ENCODE measurements around the gene PSD2.
"Not testable (repeated sequence)": the region's sequence is repeated elsewhere in the genome, so short reads cannot be mapped to it uniquely, and the experiment has no call there.

PSD2 gene

GRCh38 chr5:139789116-139789844 lies 6.3 kb upstream of the PSD2 start:
- peaks cover 0 to 4% (median 0%) of the 10 kb centered on the region in 5 donors for H3K27me3 ChIP-seq (ENCODE audit: control insufficient read depth in 5 of 5, insufficient read depth in 4 of 5, low read length in 5 of 5)
- H3K36me3 ChIP-seq (ENCODE audit: control insufficient read depth in 5 of 5, insufficient read depth in 5 of 5, low read length in 5 of 5), result no peaks in the 10 kb centered on the region
- H3K27ac ChIP-seq (ENCODE audit: low read depth, low read length), result peak overlapping the region; percentile 37
- H3K4me1 ChIP-seq (ENCODE audit: control insufficient read depth in 5 of 5, insufficient read depth in 5 of 5, low read length in 5 of 5), result peaks cover 2 to 19% (median 11%) of the 10 kb centered on the region in 5 donors
- no peaks in the 10 kb centered on the region for H3K9me3 ChIP-seq (ENCODE audit: control insufficient read depth in 5 of 5, low read length in 5 of 5)
- peak overlapping the region in 1 of 5 donors; percentile 83 for H3K9ac ChIP-seq (ENCODE audit: low read length in 5 of 5)
- no peak overlapping the region for H3K4me3 ChIP-seq (ENCODE audit: low read depth in 1 of 5, low read length in 5 of 5)

GRCh38 chr5:139789845-139790189 lies 5.8 kb upstream of the PSD2 start:
- no peaks in the 10 kb centered on the region for H3K36me3 ChIP-seq (ENCODE audit: control insufficient read depth in 5 of 5, insufficient read depth in 5 of 5, low read length in 5 of 5)
- no peak overlapping the region for H3K4me3 ChIP-seq (ENCODE audit: low read depth in 1 of 5, low read length in 5 of 5)
- peaks cover 0 to 10% (median 2%) of the 10 kb centered on the region in 5 donors for H3K27me3 ChIP-seq (ENCODE audit: control insufficient read depth in 5 of 5, insufficient read depth in 4 of 5, low read length in 5 of 5)
- no peaks in the 10 kb centered on the region for H3K9me3 ChIP-seq (ENCODE audit: control insufficient read depth in 5 of 5, low read length in 5 of 5)
- H3K27ac ChIP-seq (ENCODE audit: low read depth, low read length), result no peak overlapping the region
- H3K4me1 ChIP-seq (ENCODE audit: control insufficient read depth in 5 of 5, insufficient read depth in 5 of 5, low read length in 5 of 5), result peaks cover 2 to 19% (median 11%) of the 10 kb centered on the region in 5 donors
- H3K9ac ChIP-seq (ENCODE audit: low read length in 5 of 5), result no peak overlapping the region

GRCh38 chr5:139792218-139792617 lies 3.4 kb upstream of the PSD2 start:
- Histone ChIP-seq H3K27me3 (ENCODE audit: control insufficient read depth in 5 of 5, insufficient read depth in 4 of 5, low read length in 5 of 5) (peaks cover 11 to 28% (median 21%) of the 10 kb centered on the region in 5 donors), H3K9ac (ENCODE audit: low read length in 5 of 5) (no peak overlapping the region), H3K4me3 (ENCODE audit: low read depth in 1 of 5, low read length in 5 of 5) (no peak overlapping the region), H3K4me1 (ENCODE audit: control insufficient read depth in 5 of 5, insufficient read depth in 5 of 5, low read length in 5 of 5) (peaks cover 1 to 25% (median 14%) of the 10 kb centered on the region in 5 donors), H3K27ac (ENCODE audit: low read depth, low read length) (no peak overlapping the region), H3K36me3 (ENCODE audit: control insufficient read depth in 5 of 5, insufficient read depth in 5 of 5, low read length in 5 of 5) (no peaks in the 10 kb centered on the region), H3K9me3 (ENCODE audit: control insufficient read depth in 5 of 5, low read length in 5 of 5) (no peaks in the 10 kb centered on the region)

GRCh38 chr5:139792655-139793054 lies 3.0 kb upstream of the PSD2 start:
- H3K9me3 ChIP-seq (ENCODE audit: control insufficient read depth in 5 of 5, low read length in 5 of 5); H3K36me3 ChIP-seq (ENCODE audit: control insufficient read depth in 5 of 5, insufficient read depth in 5 of 5, low read length in 5 of 5); H3K9ac ChIP-seq (ENCODE audit: low read length in 5 of 5); H3K27ac ChIP-seq (ENCODE audit: low read depth, low read length); H3K4me3 ChIP-seq (ENCODE audit: low read depth in 1 of 5, low read length in 5 of 5): not testable (repeated sequence)
- H3K4me1 ChIP-seq (ENCODE audit: control insufficient read depth in 5 of 5, insufficient read depth in 5 of 5, low read length in 5 of 5), result peaks cover 0 to 23% (median 11%) of the 10 kb centered on the region in 5 donors
- H3K27me3 ChIP-seq (ENCODE audit: control insufficient read depth in 5 of 5, insufficient read depth in 4 of 5, low read length in 5 of 5), result peaks cover 15 to 33% (median 25%) of the 10 kb centered on the region in 5 donors

- H3K9ac ChIP-seq (ENCODE audit: low read length in 5 of 5), result no peak overlapping the region
- no peaks in the 10 kb centered on the region for H3K9me3 ChIP-seq (ENCODE audit: control insufficient read depth in 5 of 5, low read length in 5 of 5)
- H3K27ac ChIP-seq (ENCODE audit: low read depth, low read length), result no peak overlapping the region
- peaks cover 0 to 9% (median 4%) of the 10 kb centered on the region in 5 donors for H3K4me1 ChIP-seq (ENCODE audit: control insufficient read depth in 5 of 5, insufficient read depth in 5 of 5, low read length in 5 of 5)
- H3K27me3 ChIP-seq (ENCODE audit: control insufficient read depth in 5 of 5, insufficient read depth in 4 of 5, low read length in 5 of 5), result peaks cover 27 to 43% (median 36%) of the 10 kb centered on the region in 5 donors
- H3K4me3 ChIP-seq (ENCODE audit: low read depth in 1 of 5, low read length in 5 of 5), result no peak overlapping the region
- no peaks in the 10 kb centered on the region for H3K36me3 ChIP-seq (ENCODE audit: control insufficient read depth in 5 of 5, insufficient read depth in 5 of 5, low read length in 5 of 5)
These were observed 1.4 kb upstream of the PSD2 start for GRCh38 chr5:139794067-139794846.

GRCh38 chr5:139796061-139796806 lies 626 bp downstream of the PSD2 start:
- H3K27me3 ChIP-seq (ENCODE audit: control insufficient read depth in 5 of 5, insufficient read depth in 4 of 5, low read length in 5 of 5), result peaks cover 37 to 55% (median 49%) of the 10 kb centered on the region in 5 donors
- H3K27ac ChIP-seq (ENCODE audit: low read depth, low read length), result no peak overlapping the region
- H3K9me3 ChIP-seq (ENCODE audit: control insufficient read depth in 5 of 5, low read length in 5 of 5), result no peaks in the 10 kb centered on the region
- H3K9ac ChIP-seq (ENCODE audit: low read length in 5 of 5), result no peak overlapping the region
- H3K4me1 ChIP-seq (ENCODE audit: control insufficient read depth in 5 of 5, insufficient read depth in 5 of 5, low read length in 5 of 5), result peaks cover 0 to 9% (median 4%) of the 10 kb centered on the region in 5 donors
- H3K36me3 ChIP-seq (ENCODE audit: control insufficient read depth in 5 of 5, insufficient read depth in 5 of 5, low read length in 5 of 5), result no peaks in the 10 kb centered on the region
- no peak overlapping the region for H3K4me3 ChIP-seq (ENCODE audit: low read depth in 1 of 5, low read length in 5 of 5)

GRCh38 chr5:139797335-139797734 lies 1.7 kb downstream of the PSD2 start:
- Histone ChIP-seq H3K27me3 (ENCODE audit: control insufficient read depth in 5 of 5, insufficient read depth in 4 of 5, low read length in 5 of 5) (peaks cover 40 to 61% (median 53%) of the 10 kb centered on the region in 5 donors), H3K9ac (ENCODE audit: low read length in 5 of 5) (no peak overlapping the region)

GRCh38 chr5:139797856-139798510 lies 2.4 kb downstream of the PSD2 start:
- Histone ChIP-seq H3K27me3 (ENCODE audit: control insufficient read depth in 5 of 5, insufficient read depth in 4 of 5, low read length in 5 of 5) (peaks cover 40 to 68% (median 57%) of the 10 kb centered on the region in 5 donors), H3K9ac (ENCODE audit: low read length in 5 of 5) (no peak overlapping the region), H3K36me3 (ENCODE audit: control insufficient read depth in 5 of 5, insufficient read depth in 5 of 5, low read length in 5 of 5) (no peaks in the 10 kb centered on the region), H3K4me1 (ENCODE audit: control insufficient read depth in 5 of 5, insufficient read depth in 5 of 5, low read length in 5 of 5) (peaks cover 0 to 9% (median 4%) of the 10 kb centered on the region in 5 donors), H3K4me3 (ENCODE audit: low read depth in 1 of 5, low read length in 5 of 5) (no peak overlapping the region), H3K9me3 (ENCODE audit: control insufficient read depth in 5 of 5, low read length in 5 of 5) (no peaks in the 10 kb centered on the region), H3K27ac (ENCODE audit: low read depth, low read length) (no peak overlapping the region)

More at GRCh38 chr5:139797335-139797734, 1.7 kb downstream of the PSD2 start:
- no peak overlapping the region for H3K4me3 ChIP-seq (ENCODE audit: low read depth in 1 of 5, low read length in 5 of 5)
- no peaks in the 10 kb centered on the region for H3K9me3 ChIP-seq (ENCODE audit: control insufficient read depth in 5 of 5, low read length in 5 of 5)
- peaks cover 0 to 9% (median 4%) of the 10 kb centered on the region in 5 donors for H3K4me1 ChIP-seq (ENCODE audit: control insufficient read depth in 5 of 5, insufficient read depth in 5 of 5, low read length in 5 of 5)
- no peak overlapping the region for H3K27ac ChIP-seq (ENCODE audit: low read depth, low read length)
- H3K36me3 ChIP-seq (ENCODE audit: control insufficient read depth in 5 of 5, insufficient read depth in 5 of 5, low read length in 5 of 5), result no peaks in the 10 kb centered on the region

GRCh38 chr5:139798883-139799282 lies 3.3 kb downstream of the PSD2 start:
- peaks cover 0 to 9% (median 4%) of the 10 kb centered on the region in 5 donors for H3K4me1 ChIP-seq (ENCODE audit: control insufficient read depth in 5 of 5, insufficient read depth in 5 of 5, low read length in 5 of 5)
- H3K36me3 ChIP-seq (ENCODE audit: control insufficient read depth in 5 of 5, insufficient read depth in 5 of 5, low read length in 5 of 5), result no peaks in the 10 kb centered on the region

More at GRCh38 chr5:139798883-139799282, 3.3 kb downstream of the PSD2 start:
- H3K27me3 ChIP-seq (ENCODE audit: control insufficient read depth in 5 of 5, insufficient read depth in 4 of 5, low read length in 5 of 5), result peaks cover 40 to 71% (median 61%) of the 10 kb centered on the region in 5 donors
- H3K27ac ChIP-seq (ENCODE audit: low read depth, low read length), result no peak overlapping the region
- no peak overlapping the region for H3K4me3 ChIP-seq (ENCODE audit: low read depth in 1 of 5, low read length in 5 of 5)
- no peak overlapping the region for H3K9ac ChIP-seq (ENCODE audit: low read length in 5 of 5)
- H3K9me3 ChIP-seq (ENCODE audit: control insufficient read depth in 5 of 5, low read length in 5 of 5), result no peaks in the 10 kb centered on the region
